Pancreas (tissue), 10 donors: ENCODE data around the gene SMCO2. TPM values are rescaled to one million over a fixed set of nuclear protein-coding genes. Genes with fewer than 3 reads are reported as not detected.

Experiments
- ATAC-seq, 4 donors: fragments of 200-7000 bp; cut with Tn5 transposase; one replicate each; pipeline versions ENCODE4 v1.8.0 to v1.9.1; 2020; ENCODE audit warnings: mild to moderate bottlenecking in 4 of 4, moderate library complexity in 4 of 4
- DNase-seq, 6 donors: peaks; one replicate each; pipeline ENCODE4 v3.0.0-alpha.2; 2020
- FAIRE-seq: peaks from 2 replicates; lab custom pipeline; 2012; peaks lifted over from hg19 to GRCh38; lab: Jason Lieb, UNC
- H3K27ac ChIP-seq, 4 donors: fragments of 200-600 bp; sonication (generic); 1 replicate in 3 of 4; 2 replicates in 1 of 4; pipeline versions ENCODE4 v1.5.0 to v1.8.0; 2020
- H3K27me3 ChIP-seq, 4 donors: fragments of 200-600 bp; one replicate each; pipeline ENCODE4 v1.8.0; 2021
- H3K36me3 ChIP-seq, 3 donors: fragments of 200-600 bp; sonication (generic) in 1 of 3; one replicate each; pipeline versions ENCODE4 v1.5.0 to v1.8.0; 2020 to 2021
- H3K4me1 ChIP-seq, 3 donors: fragments of 200-600 bp; one replicate each; pipeline ENCODE4 v1.8.0; 2021
- H3K4me3 ChIP-seq, 4 donors: fragments of 200-600 bp; sonication (generic) in 2 of 4; one replicate each; pipeline versions ENCODE4 v1.5.0 to v1.8.0; 2020 to 2021
- H3K9me3 ChIP-seq, 4 donors: fragments of 200-600 bp; one replicate each; pipeline ENCODE4 v1.8.0; 2021
- CTCF ChIP-seq, 4 donors: fragments of 200-600 bp; sonication (generic) in 3 of 4; IDR thresholded peaks; one replicate each; pipeline versions ENCODE4 v1.5.0 to v1.8.0; 2021; ENCODE audit warnings: antibody characterized with exemption in 4 of 4
- WGBS, 2 donors: extraction: QIAGEN DNeasy Blood & Tissue Kit; methylation state at CpG; one replicate each; pipeline ENCODE4 v1.1.7; 2013; 5-methylcytosine and 5-hydroxymethylcytosine counted together
- intact Hi-C, 3 donors: fragments of 100-400 bp; cut with DNase I; formaldehyde crosslinking; loops; one replicate each; pipeline versions ENCODE4 v1.11.1 to v1.14.2; 2022
- polyA plus RNA-seq, 2 donors: library from polyadenylated mRNA; stranded (reverse); fragments of 200-250 nt; gene quantifications; one replicate each; pipeline ENCODE4 v1.2.3, GENCODE V29; 2013
- total RNA-seq, 6 donors: library from RNA; stranded (reverse); fragmentation: NEBNext Ultra II Directional in 4 of 6; extraction: Animal tissue kit (Norgen Biotek cat#: 25700) in 4 of 6; gene quantifications; one replicate each; pipeline versions ENCODE4 v1.2.1 to v1.2.4, GENCODE V29; 2021 to 2023
- donor health status: healthy with polysubstance abuse.
- donor health status: DM: no; HTN: no; CAD: no; lungs with moderate emphysema.
- donor health status: DM: no; HTN: no; CAD: no.
- donor health status: control.
- donor health status: control.
- donor health status: Bipolar disorder and iron deficiency.
- donor health status: DM: yes; HTN: yes; CAD: no.
- donor health status: DM: no; HTN: no; CAD: no.
- donor health status: DM: no; HTN: no; CAD: no.
- donor health status: DM: yes; HTN: yes; CAD: no.

The SMCO2 gene
- total and polyA plus RNA-seq, 8 donors, result 0.28 to 0.50 (median 0.35) TPM; not detected in 5

DNA sequence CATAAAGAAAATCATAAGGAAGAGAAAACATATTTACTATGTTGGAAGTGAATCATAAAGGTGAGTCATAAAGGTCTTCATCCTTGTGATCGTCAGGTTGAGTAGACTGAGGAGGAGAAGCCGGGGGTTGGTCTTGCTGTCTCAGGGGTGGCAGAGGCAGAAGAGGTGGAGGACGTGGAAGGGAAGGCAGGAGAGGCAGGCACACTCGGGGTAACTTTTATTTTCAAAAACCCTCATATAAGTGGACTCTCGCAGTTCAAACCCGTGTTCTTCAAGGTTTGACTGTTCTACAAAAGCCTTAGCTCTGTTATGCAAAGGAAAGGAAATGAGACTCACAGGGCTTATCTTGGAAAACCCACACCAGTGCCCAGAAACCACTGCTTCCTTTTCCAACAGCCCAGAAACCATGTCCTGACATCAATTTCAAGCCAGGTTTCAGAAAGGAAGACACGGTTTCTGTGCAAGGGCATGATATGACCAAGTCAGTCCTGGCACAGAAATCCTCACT is 14.0 kb downstream of the SMCO2 start:
- no peak for DNase-seq
- no peak for TF ChIP-seq CTCF (IDR thresholded peaks at IDR 0.05)
- Histone ChIP-seq H3K9me3 (no peaks in the 10 kb centered on the region), H3K27ac (no peak overlapping the region), H3K27me3 (no peaks in the 10 kb centered on the region), H3K4me3 (no peak overlapping the region), H3K36me3 (no peaks in the 10 kb centered on the region), H3K4me1 (no peaks in the 10 kb centered on the region)
- intact Hi-C loops, result no loop called here
- WGBS, 2 donors, result 63 to 71% methylated on average over 7 of the region's 7 CpGs
- FAIRE-seq, result no peak
- ATAC-seq, result no peak

DNA sequence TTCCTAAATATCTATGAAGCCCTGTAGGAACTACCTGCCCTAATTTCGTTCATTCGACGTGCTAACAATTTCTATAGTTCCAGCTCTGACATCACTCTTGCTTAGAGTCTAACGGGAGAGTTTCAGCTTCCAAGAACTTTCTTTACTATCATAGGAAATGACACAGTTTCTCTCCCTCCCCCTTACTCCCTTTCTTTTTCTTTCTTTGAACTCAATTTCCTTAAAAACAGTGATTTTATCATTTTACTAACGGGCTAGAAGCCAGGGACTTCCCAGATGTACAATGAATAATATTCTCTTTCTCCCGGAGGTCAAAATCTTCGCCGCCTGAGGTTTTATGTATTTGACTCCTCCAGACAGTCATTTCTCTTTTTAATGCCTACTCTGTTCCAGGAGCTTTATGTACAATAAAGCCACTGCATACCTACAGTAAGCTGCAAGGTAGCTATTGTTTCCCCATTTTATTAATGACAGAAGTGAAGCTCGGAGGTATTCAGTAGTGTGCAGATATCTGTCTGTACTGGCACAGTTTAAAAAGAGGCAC is 15.7 kb downstream of the SMCO2 start:
- 32 to 38% methylated on average over 9 of the region's 9 CpGs for WGBS, 2 donors
- Histone ChIP-seq H3K27ac (peak overlapping the region in 2 of 4 donors; percentile 22 to 39), H3K27me3 (no peaks in the 10 kb centered on the region), H3K4me3 (no peak overlapping the region), H3K36me3 (no peaks in the 10 kb centered on the region), H3K4me1 (no peaks in the 10 kb centered on the region), H3K9me3 (no peaks in the 10 kb centered on the region)
- FAIRE-seq (no peak), ATAC-seq (peak in 2 of 4 donors; percentile 41 to 52), DNase-seq (no peak)
- intact Hi-C loops, result no loop called here
- TF ChIP-seq CTCF (IDR thresholded peaks at IDR 0.05), result no peak

DNA sequence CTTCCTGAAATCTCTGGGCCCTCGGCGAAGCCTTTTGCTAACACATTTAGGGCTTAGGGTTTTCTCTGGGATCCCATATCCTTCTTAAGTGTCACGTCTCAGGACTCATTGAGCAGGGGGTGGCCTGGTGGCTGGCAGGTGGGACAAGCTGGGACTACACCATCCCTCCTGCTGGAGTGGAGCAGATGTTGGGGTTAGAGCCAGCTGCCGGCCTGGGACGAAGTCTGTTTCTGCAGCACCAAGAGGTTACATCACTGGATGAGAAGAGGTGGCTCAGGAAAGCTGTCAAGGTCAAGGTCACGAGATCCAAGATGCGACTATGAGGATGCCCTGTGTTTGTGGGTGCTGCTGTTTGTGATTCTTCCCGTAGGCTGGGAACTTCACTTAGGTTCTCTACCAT is 16.3 kb downstream of the SMCO2 start:
- intact Hi-C loops, result no loop called here
- H3K27ac ChIP-seq, result peak overlapping the region in 2 of 4 donors; percentile 22 to 39
- no peaks in the 10 kb centered on the region for H3K27me3 ChIP-seq
- DNase-seq (no peak), FAIRE-seq (no peak), ATAC-seq (no peak)
- H3K4me1 ChIP-seq, result no peaks in the 10 kb centered on the region
- H3K9me3 ChIP-seq, result no peaks in the 10 kb centered on the region
- WGBS, 2 donors, result 68 to 79% methylated on average over 8 of the region's 8 CpGs
- no peak overlapping the region for H3K4me3 ChIP-seq
- H3K36me3 ChIP-seq, result no peaks in the 10 kb centered on the region
- TF ChIP-seq CTCF (IDR thresholded peaks at IDR 0.05), result no peak

DNA sequence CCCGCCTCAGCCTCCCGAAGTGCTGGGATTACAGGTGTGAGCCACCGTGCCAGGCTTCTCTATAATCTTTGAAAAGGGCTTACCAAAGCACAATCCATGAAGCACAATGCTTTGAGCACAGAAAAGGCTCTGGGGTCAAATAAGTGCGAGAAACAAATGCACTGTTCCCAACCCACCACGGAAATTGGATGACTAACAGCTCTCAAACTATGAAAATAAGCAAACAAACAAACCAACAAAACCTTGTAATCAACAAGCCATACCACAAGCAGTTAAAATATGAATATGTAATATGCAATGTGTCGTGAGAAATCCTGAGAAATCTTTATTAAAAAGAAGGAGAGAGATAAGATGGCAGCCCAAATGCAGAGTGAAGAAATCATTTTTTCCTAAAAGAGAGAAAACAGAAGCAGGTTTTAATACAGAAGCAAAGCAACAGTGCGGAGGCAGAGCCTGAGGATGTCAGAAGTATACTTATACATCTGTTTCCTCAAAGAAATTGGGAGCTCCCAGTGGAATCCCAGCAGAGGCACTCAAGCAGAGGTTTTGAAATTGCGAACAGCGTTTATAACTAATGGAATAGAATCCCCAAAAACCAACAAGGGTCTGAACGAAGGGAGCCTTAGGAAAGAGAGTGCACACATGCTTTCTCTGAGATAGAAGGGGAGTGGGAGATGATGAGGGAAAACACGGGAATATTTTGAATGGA is 17.1 kb downstream of the SMCO2 start:
- Histone ChIP-seq H3K4me1 (no peaks in the 10 kb centered on the region), H3K36me3 (no peaks in the 10 kb centered on the region), H3K27ac (no peak overlapping the region), H3K27me3 (no peaks in the 10 kb centered on the region), H3K4me3 (no peak overlapping the region), H3K9me3 (no peaks in the 10 kb centered on the region)
- no peak for TF ChIP-seq CTCF (IDR thresholded peaks at IDR 0.05)
- no peak for FAIRE-seq
- WGBS, 2 donors, result 69 to 80% methylated on average over 11 of the region's 11 CpGs
- peak in 1 of 4 donors; percentile 44 for ATAC-seq
- DNase-seq, result no peak
- intact Hi-C loops, result no loop called here

DNA sequence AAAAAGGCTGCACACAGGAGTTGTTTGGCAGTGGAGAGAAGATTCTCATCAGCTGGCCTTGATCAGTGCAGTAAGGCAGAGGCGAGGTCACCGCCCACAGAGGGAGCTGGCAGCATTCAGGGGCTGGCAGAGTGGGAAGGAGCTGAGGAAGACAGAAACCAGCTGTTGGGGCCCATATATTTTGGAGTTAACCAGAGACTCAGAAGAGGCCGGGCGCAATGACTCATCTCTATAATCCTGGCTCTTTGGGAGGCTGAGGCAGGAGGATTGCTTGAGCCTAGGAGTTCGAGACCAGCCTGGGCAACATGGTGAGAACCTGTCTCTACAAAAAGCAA is 17.7 kb downstream of the SMCO2 start:
- WGBS, 2 donors, result 76% methylated on average over 5 of the region's 5 CpGs
- peak in 2 of 4 donors; percentile 30 to 40 for ATAC-seq

More for the DNA sequence above, 17.7 kb downstream of the SMCO2 start:
- DNase-seq (peak in 1 of 6 donors; percentile 10), FAIRE-seq (no peak)
- Histone ChIP-seq H3K36me3 (no peaks in the 10 kb centered on the region), H3K4me3 (no peak overlapping the region), H3K9me3 (no peaks in the 10 kb centered on the region), H3K27me3 (no peaks in the 10 kb centered on the region), H3K4me1 (no peaks in the 10 kb centered on the region), H3K27ac (no peak overlapping the region)
- no peak for TF ChIP-seq CTCF (IDR thresholded peaks at IDR 0.05)
- intact Hi-C loops, result no loop called here
